ENCODE results near the gene NCKAP5. TPM values are rescaled to one million over a fixed set of nuclear protein-coding genes. Genes with fewer than 3 reads are reported as not detected.

Gene NCKAP5
- total RNA-seq, 2 experiments from 2014 or later: not detected

DNA sequence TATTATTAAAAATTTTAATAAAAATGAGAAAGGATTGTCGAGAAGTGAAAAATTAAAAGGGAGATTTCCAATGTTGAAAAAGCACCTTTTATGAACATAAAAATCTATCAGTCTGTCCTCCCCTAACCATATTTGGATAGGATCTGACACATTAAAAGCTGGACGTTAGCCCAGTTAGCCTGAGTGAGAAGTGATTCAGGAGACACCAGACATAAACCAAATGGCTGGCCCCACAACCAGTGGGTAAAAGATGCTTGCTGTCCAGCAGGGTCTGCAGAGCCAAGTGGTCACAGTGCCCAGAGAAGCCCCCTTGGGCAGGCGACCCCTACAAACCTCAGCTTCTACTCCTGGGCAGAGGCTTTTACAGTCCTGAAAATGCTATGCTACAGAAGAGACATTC is 644.5 kb downstream of the NCKAP5 start:
- POLR2A ChIA-PET: no interaction called here
- H3K27ac Mint-ChIP-seq: no peak overlapping the region
- DNase-seq (no peak), ATAC-seq (ENCODE audit: low read depth) (no peak)
- no peaks in the 10 kb centered on the region for H3K27me3 Mint-ChIP-seq
- H3K4me1 Mint-ChIP-seq: no peaks in the 10 kb centered on the region
- no peak overlapping the region for H3K4me3 Mint-ChIP-seq
- H3K9me3 Mint-ChIP-seq: no peaks in the 10 kb centered on the region
- no peaks in the 10 kb centered on the region for H3K36me3 Mint-ChIP-seq

DNA sequence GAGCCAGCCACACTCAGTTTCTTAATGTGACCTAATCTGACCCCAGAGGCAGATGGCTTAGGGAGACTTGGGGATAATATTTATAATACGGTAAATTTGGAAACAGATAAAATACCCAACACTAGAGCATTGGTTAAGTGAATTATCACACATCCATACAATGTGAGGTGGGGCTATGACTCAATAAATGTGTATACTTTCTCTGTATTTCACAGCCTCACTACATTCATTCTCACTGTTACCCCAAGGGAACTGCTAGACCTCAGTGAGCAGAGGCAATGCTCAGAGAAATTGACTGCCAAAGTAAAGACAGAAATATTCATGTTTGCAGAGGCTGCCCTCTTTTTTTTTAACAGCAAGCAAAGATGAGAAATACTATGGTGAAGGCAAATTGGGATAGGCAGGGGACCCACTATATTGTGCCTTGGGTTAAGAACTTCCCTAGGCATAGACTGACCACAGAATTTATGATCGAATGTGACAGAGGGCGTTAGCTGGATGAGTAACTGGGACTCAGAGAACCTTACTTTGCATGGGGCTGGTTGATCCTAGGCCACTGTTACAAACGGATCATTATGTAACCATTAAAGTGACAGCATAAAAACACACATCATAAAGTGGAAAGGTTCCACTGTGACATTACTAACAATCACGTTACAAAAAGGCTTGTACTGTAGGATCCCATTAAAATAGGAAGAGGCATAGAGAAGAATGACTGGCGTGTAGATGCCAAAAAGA is 652.3 kb downstream of the NCKAP5 start:
- ATAC-seq (ENCODE audit: low read depth) (no peak), DNase-seq (no peak)
- H3K27ac Mint-ChIP-seq: no peak overlapping the region
- H3K27me3 Mint-ChIP-seq: no peaks in the 10 kb centered on the region
- no peak overlapping the region for H3K4me3 Mint-ChIP-seq
- no peaks in the 10 kb centered on the region for H3K4me1 Mint-ChIP-seq
- no peaks in the 10 kb centered on the region for H3K36me3 Mint-ChIP-seq
- no peaks in the 10 kb centered on the region for H3K9me3 Mint-ChIP-seq
- POLR2A ChIA-PET: no interaction called here

DNA sequence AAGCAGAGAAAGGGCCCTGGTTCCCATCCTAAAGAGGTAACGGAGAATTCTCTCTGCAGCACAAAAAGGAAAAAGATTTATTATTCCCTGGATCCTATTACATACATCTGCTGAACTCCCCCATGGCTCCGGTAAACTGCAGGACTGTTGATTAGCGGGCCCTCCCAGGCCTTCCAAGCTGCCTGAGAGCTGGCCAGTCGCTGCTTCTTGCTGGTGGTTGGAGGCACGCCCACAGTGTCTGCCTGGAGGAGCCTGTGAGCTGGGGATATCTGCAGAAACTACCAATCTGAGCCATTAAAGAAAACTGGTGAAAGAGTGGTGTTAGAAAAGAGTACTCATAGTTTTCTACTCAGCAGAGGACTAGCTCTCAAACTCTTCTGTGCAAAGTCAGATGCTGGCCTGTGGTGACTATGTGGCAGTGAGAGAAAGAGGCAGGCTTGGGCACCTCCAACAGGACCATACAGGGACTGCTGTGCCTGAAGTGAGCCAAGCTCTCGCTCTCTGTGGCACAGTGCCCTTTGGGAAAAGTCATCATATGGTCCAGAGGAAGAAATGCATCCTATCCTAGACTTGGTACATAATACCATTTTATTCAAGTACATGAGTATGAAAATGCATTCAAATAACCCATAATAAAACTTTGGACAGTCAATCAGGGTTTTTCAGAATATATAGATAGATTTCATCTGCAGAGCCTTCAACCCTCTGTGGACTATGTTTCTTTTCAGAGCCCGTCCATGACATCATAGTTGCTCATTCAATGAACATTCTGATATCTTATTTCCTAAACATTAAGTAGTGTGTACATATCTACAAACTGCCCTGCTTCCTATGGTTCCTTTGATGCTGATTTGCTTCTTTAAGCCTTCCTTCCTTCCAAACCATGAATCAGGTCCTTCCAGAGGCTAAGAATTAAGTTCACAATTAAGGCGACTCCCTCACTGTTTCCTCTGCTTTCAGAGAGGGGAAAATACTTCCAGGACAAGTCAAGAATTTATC is 656.2 kb downstream of the NCKAP5 start:
- H3K36me3 Mint-ChIP-seq: no peaks in the 10 kb centered on the region
- POLR2A ChIA-PET: no interaction called here
- H3K4me3 Mint-ChIP-seq: no peak overlapping the region

DNA sequence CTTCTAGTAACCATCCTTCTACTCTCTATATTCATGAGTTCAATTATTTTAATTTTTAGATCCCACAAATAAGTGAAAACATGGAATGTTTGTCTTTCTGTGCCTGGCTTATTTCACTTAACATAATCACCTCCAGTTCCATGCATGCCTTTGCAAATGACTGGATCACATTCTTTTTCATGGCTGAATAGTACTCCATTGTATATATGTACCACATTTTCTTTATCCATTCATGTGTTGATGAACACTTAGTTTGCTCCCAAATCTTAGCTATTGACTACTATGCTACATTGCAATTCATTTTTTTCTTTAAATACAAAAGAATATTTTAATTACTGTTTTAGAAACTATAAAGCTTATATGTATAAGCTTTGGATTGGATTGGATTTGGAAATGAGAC is 657.8 kb downstream of the NCKAP5 start:
- no peak for DNase-seq
- no peaks in the 10 kb centered on the region for H3K27me3 Mint-ChIP-seq
- no peaks in the 10 kb centered on the region for H3K4me1 Mint-ChIP-seq
- H3K4me3 Mint-ChIP-seq: no peak overlapping the region
- H3K36me3 Mint-ChIP-seq: no peaks in the 10 kb centered on the region
- ATAC-seq (ENCODE audit: low read depth): no peak
- no peak overlapping the region for H3K27ac Mint-ChIP-seq
- H3K9me3 Mint-ChIP-seq: peaks cover 3% of the 10 kb centered on the region
- POLR2A ChIA-PET: no interaction called here

More for the DNA sequence above, 656.2 kb downstream of the NCKAP5 start:
- Mint-ChIP-seq H3K9me3 (peaks cover 3% of the 10 kb centered on the region), H3K27ac (no peak overlapping the region), H3K4me1 (no peaks in the 10 kb centered on the region), H3K27me3 (no peaks in the 10 kb centered on the region)
- ATAC-seq (ENCODE audit: low read depth): no peak
- no peak for DNase-seq

DNA sequence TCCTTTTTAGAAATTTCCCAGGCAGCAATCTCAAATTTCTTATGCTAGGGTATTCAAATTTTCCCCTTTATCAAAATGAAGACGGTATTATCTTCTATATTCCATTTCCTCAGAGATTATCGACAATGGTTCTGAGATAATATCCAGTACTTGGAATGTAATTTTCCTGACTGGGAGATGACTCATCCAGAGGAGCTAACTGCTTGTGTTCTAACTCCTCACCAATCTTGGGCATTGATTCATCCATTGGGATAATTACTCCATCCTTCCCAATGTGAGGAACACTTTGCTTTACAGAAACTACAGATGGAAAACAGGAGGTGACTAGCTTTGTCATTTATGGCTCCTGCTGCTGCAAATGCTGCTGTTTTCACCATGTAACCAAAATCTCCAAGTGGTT is 658.8 kb downstream of the NCKAP5 start:
- Mint-ChIP-seq H3K9me3 (peaks cover 3% of the 10 kb centered on the region), H3K4me3 (no peak overlapping the region), H3K27ac (no peak overlapping the region), H3K27me3 (no peaks in the 10 kb centered on the region), H3K36me3 (no peaks in the 10 kb centered on the region), H3K4me1 (no peaks in the 10 kb centered on the region)
- POLR2A ChIA-PET: no interaction called here
- DNase-seq (no peak), ATAC-seq (ENCODE audit: low read depth) (no peak)

DNA sequence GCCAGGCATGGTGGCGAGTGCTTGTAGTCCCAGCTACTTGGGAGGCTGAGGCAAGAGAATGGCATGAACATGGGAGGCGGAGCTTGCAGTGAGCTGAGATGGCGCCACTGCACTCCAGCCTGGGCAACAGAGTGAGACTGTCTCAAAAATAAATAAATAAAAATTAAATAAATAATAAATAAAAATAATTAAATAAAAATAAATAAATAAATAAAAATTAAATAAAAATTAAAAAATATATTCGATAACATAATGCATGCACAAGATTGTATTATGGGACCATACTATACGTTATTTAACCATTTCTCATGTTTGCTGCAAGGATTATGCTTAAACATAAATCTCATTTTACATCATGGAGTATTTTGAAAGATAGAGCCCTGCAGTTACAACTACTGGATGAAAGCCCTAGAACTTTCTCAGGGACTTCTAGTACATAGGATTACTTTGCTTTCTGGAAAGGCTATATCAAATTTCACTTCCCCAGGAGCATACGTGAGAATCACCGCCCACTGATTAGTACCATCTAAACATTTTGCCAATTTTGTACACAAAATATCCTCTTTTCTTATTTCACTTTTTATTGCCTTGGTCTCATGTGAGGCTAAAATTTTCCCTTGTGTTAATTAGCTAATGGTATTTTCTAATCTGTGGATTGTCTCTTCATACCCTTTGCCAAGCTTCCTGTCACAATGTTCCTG is 664.0 kb downstream of the NCKAP5 start:
- H3K4me3 Mint-ChIP-seq: no peak overlapping the region
- H3K4me1 Mint-ChIP-seq: no peaks in the 10 kb centered on the region
- no peak overlapping the region for H3K27ac Mint-ChIP-seq
- POLR2A ChIA-PET: no interaction called here
- H3K36me3 Mint-ChIP-seq: no peaks in the 10 kb centered on the region
- H3K27me3 Mint-ChIP-seq: no peaks in the 10 kb centered on the region
- no peak for DNase-seq
- H3K9me3 Mint-ChIP-seq: no peaks in the 10 kb centered on the region
- ATAC-seq (ENCODE audit: low read depth): no peak

DNA sequence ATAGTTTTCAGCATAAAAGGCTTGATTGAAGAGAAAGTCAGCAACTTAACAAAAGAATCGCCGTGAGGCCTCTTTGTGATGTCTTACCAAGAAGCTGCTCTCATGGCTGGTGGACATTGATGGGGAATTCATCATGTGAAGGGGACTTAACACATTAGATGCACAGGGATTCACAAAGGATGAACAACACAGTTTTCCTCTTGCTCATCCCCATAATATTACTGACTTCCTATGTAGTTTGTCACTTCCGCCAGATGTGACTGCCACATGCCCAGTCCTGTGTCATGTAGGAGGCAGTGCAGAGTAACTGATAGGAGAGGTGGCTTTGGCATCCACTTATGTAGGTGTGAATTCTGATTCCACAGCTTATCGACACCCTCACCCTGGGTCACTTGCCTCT is 665.6 kb downstream of the NCKAP5 start:
- no peaks in the 10 kb centered on the region for H3K27me3 Mint-ChIP-seq
- POLR2A ChIA-PET: no interaction called here
- ATAC-seq (ENCODE audit: low read depth) (no peak), DNase-seq (no peak)
- no peaks in the 10 kb centered on the region for H3K4me1 Mint-ChIP-seq
- H3K27ac Mint-ChIP-seq: no peak overlapping the region
- no peak overlapping the region for H3K4me3 Mint-ChIP-seq
- no peaks in the 10 kb centered on the region for H3K36me3 Mint-ChIP-seq
- H3K9me3 Mint-ChIP-seq: peaks cover 2% of the 10 kb centered on the region

DNA sequence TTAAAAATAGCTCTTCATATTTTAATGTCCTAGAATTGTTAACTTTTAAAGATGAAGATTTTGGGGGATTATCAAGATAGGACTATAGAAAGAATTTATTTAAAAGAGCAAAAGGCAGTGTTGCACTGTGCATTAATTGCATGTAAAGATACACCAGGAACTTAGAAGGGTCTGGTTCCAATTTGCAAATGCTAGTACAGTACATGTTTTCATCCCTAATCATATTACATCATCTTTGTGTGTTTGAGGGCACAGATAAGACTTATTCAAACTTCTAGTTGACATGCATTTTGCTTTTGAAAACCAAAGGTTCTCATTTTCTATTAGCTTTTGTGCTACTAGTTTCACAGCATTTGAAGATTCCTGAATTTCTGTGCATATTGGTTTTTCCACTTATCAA is 666.6 kb downstream of the NCKAP5 start:
- H3K4me3 Mint-ChIP-seq: no peak overlapping the region
- H3K4me1 Mint-ChIP-seq: no peaks in the 10 kb centered on the region

DNA sequence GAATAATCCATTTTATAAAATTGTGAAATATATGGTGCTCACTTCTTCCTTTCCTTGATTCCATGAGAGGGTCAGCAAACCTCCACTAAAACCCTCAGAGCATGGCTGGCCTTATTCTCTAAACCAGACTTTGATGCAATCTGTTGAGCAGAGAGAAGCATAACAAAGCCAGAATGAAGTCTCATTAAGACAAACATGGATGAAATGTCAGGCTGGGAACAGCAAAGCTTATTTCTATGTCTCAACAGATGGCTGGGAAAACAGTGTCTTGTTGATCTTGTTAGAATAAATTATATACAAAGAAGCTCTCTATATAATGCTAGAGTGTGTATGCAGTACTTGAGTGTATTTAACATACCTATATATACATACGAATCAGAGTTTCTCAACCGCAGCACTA is 671.2 kb downstream of the NCKAP5 start:
- Mint-ChIP-seq H3K27ac (no peak overlapping the region), H3K4me3 (no peak overlapping the region), H3K36me3 (no peaks in the 10 kb centered on the region), H3K4me1 (no peaks in the 10 kb centered on the region), H3K9me3 (peaks cover 4% of the 10 kb centered on the region), H3K27me3 (no peaks in the 10 kb centered on the region)
- POLR2A ChIA-PET: no interaction called here
- DNase-seq: no peak
- no peak for ATAC-seq (ENCODE audit: low read depth)

More for the DNA sequence above, 666.6 kb downstream of the NCKAP5 start:
- Mint-ChIP-seq H3K9me3 (peaks cover 2% of the 10 kb centered on the region), H3K36me3 (no peaks in the 10 kb centered on the region), H3K27me3 (no peaks in the 10 kb centered on the region), H3K27ac (no peak overlapping the region)
- ATAC-seq (ENCODE audit: low read depth) (no peak), DNase-seq (no peak)
- POLR2A ChIA-PET: no interaction called here

DNA sequence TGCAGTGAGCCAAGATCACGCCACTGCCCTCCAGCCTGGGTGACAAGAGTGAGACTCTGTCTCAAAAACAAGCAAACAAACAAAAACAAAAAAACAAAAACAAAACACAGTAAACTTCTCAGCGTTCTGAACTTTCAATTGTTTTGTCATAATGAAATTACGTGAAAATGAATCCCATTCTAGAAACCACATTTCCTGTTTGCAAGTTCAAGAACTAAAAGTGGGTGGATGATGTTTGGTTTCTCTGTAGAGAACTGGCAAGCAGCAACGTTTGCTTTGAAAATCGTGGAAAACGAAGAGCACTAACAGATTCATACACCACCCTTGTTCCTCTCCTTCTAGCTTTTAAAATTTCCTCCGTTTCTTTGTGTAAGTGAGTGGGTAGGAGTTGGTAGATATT is 672.2 kb downstream of the NCKAP5 start:
- no peaks in the 10 kb centered on the region for H3K36me3 Mint-ChIP-seq
- no peak for DNase-seq
- H3K27me3 Mint-ChIP-seq: no peaks in the 10 kb centered on the region
- H3K9me3 Mint-ChIP-seq: peaks cover 4% of the 10 kb centered on the region
- no peaks in the 10 kb centered on the region for H3K4me1 Mint-ChIP-seq
- no peak for ATAC-seq (ENCODE audit: low read depth)
- no peak overlapping the region for H3K27ac Mint-ChIP-seq
- POLR2A ChIA-PET: no interaction called here
- H3K4me3 Mint-ChIP-seq: no peak overlapping the region

DNA sequence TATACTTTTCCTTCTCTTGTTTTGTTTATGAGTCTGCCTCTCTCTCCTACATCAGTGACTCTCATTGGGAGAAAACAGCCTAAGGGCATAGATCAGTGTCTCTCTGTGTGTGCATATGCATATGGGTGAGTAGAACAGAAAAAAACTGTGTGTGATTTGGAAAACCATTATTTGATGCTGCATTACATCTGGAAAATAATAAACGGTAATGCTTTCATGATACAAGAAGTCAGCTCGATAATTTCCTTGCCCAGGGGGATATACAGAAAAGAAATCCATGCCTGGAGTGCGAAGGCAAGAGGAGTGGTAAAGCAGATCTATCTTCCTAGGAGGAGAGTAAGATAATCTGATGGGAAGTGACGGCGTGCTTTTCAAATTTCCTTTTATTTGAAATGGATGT is 676.8 kb downstream of the NCKAP5 start:
- POLR2A ChIA-PET: no interaction called here
- Mint-ChIP-seq H3K4me3 (no peak overlapping the region), H3K9me3 (peaks cover 4% of the 10 kb centered on the region), H3K27me3 (no peaks in the 10 kb centered on the region), H3K27ac (no peak overlapping the region), H3K4me1 (no peaks in the 10 kb centered on the region), H3K36me3 (no peaks in the 10 kb centered on the region)
- no peak for DNase-seq
- ATAC-seq (ENCODE audit: low read depth): no peak

DNA sequence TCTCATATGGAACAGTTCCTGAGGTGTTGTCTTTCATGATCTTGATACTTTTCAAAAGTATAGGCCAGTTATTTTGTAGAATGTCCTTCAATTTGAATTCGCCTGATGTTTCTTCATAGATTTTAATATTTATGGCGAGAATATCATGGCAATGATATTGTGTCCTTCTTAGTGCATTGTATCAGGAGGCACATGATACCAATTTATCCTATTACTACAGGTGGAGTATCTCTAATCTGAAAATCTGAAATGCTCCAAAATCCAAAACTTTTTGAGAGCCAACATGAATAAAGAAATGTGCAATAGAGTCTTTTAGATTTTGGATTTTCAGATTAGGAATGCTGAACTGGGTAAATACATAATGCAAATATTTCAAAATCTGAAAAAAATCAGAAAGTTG is 681.7 kb downstream of the NCKAP5 start:
- Mint-ChIP-seq H3K9me3 (peaks cover 3% of the 10 kb centered on the region), H3K4me1 (no peaks in the 10 kb centered on the region), H3K4me3 (no peak overlapping the region), H3K36me3 (no peaks in the 10 kb centered on the region), H3K27ac (no peak overlapping the region), H3K27me3 (no peaks in the 10 kb centered on the region)
- DNase-seq: no peak
- POLR2A ChIA-PET: no interaction called here
- ATAC-seq (ENCODE audit: low read depth): no peak

DNA sequence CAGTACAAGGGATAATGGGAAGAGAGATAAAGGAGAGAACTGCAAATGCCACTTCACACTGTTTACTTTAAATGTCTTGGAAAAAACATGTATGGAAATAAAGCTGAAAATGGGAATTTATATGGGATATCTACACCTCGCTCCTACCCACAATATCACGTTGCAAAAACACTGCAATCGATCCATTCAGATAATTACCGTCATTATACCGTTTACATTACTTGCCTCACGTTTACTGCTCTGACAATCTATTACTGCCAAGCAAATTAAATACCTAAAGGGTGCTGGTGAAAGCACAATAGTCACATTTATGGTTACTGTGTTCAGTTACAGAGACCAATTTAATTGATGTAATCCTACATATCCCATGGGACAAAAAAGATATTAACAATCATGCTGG is 683.6 kb downstream of the NCKAP5 start:
- Mint-ChIP-seq H3K36me3 (no peaks in the 10 kb centered on the region), H3K4me3 (no peak overlapping the region), H3K27me3 (no peaks in the 10 kb centered on the region), H3K27ac (no peak overlapping the region), H3K4me1 (no peaks in the 10 kb centered on the region), H3K9me3 (peaks cover 3% of the 10 kb centered on the region)
- ATAC-seq (ENCODE audit: low read depth) (no peak), DNase-seq (no peak)
- POLR2A ChIA-PET: no interaction called here

Data from activated naive CD8-positive, alpha-beta T cell treated with anti-CD3 and anti-CD28 coated beads, Interleukin-2, amount 10 ng/mL, durations not matched to agents 7 days and 5 days (primary cell).